SIG-M5 (cell line): ENCODE measurements around the gene FHIP1B.

Experiments used
- DNase-seq: peaks from one replicate; lab custom pipeline; 2025; lab: John Stamatoyannopoulos, UW

The FHIP1B gene

DNA sequence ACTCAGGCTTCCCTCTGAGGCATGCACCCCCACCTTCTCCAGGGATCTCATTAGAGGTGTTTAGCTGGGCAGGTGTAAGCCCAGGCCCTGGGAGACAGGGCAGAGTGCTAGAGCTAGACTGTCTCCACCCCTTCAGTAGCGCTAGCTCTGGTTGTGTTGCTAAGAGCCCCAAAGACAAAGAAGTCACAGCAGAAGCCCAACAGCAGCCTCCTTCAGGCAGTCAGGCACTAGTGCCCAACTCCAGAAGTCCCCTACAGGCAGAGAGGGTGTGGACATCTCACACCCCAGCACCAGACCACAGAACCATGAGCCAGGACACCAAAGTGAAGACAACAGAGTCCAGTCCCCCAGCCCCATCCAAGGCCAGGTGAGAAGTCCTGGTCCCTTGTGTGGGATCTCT is 4.5 kb upstream of the FHIP1B start, which contains the start of gene CNGA4:
Gene CNGA4, plus strand, starts transcription at position 188 of the 400 bp plus-strand sequence. Its CDS starts 118 bp downstream, at position 306.
- no peak for DNase-seq

DNA sequence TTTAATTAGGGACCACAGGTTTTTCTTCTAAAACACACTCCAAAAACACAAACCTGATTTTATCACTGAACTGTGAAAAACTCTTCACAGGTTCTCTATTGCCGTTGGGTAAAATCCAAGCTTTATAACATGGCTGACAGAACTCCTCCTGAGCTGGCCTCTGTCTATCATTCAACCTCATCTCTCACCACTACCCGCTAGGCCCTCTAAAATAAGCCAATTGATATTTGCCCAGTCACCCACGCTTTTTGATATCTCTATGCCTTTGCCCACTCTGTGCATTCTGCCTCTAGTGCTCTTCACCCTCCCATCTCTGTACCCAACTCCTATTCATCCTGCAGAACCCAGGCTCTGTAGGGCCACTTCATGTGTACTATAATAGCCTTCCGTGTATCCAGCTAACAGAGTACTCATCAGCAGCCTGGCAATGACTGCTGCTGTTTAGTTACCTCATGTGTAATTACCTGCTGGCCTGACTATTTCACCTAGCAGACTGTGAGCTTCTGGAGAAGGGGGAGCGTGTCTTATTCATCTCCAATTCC is 3.4 kb upstream of the FHIP1B start:
- DNase-seq, result no peak

DNA sequence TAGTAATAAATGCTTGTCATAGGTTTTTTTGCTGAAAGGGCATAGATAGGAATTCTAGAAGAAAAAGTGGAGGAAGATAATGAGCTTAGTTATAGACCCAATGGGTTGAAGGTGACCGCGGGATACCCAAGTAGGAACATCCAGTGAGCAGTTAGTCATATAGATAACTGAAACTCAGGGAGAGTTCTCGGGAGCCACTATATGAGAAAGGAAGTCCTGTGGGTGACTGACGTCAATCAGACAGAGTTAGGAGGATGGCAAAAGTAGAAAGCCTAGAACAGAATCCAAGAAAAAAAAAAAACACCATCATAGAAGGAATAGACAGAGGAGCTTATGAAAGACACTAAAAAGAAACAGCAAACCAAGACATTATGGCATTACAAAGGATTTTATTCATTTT is 2.8 kb upstream of the FHIP1B start:
- no peak for DNase-seq

DNA sequence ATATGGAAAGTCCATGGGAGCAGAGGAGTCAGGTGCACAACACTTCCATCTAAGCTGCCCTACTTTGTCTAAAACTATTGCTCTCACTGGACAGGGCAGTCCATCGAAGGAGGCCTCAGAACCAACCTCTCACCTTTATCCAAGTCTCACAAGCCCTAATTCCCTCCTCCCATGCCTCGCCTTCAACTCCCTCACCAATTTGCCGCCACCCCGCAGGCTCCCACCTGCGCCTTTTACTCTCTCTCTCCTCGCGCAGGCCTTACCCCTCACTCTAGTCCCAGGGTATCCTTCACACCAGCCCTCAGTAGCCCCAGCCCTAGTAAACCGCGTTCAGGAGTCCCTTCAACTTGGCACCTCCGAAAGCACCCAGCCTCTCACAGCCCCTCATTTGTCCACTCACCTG is 451 bp downstream of the FHIP1B start:
- no peak for DNase-seq

DNA sequence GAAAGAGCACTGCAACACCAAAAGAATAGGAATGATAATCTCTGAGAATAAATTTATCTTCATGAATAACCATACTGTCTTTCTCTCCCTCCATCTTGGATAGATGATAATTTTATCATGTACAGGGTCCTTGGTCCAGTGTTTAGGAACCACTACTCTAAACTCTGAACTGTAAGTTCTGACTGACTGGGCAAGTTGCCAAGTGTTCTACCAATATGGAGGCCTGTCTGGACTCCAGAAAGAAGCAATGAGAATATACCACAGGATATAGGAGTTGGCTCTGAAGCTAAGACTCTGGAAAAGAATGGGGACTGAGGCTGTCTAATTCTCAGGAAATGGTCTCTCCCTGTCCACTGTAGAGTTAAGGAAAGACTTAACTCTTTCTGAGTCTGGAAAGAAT is 1.5 kb downstream of the FHIP1B start:
- DNase-seq, result no peak

DNA sequence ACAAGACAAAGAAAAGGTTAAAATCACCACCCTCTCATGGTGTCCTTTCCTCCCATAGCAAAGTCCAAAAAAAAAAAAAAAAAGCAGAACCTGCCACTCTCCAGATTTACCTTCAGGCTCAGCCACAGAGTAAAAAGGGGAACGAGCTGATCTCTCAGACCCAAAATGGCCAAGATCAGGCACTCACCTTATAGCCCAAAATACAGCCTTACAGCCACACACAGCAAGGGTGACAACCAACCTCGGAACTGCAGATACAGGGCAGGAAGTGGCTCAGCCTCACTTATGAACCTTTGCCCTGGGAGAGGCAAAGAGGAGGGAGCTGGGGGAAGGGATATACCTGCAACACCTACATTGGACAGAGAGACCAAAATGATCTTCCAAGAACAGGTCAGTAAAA is 4.5 kb downstream of the FHIP1B start:
- DNase-seq, result no peak

DNA sequence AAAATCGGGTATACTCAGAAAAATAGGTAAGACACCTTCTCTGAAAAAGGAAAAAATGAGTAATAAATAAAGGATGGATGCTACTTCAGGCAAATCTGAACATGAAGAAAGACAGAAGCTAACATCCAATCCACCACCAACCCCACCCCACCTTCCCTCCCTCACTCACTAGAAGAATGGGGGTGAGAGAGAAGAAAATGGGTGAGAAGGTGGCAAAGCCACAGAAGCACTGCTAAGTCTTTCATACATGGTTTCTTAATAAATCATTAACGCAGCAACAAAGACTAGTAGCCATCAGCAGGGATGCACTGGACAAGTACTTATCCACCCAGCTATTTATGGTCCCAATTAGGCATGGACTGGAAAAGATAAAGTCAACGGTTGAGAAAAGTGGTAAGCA is 5.9 kb downstream of the FHIP1B start:
- DNase-seq, result no peak

DNA sequence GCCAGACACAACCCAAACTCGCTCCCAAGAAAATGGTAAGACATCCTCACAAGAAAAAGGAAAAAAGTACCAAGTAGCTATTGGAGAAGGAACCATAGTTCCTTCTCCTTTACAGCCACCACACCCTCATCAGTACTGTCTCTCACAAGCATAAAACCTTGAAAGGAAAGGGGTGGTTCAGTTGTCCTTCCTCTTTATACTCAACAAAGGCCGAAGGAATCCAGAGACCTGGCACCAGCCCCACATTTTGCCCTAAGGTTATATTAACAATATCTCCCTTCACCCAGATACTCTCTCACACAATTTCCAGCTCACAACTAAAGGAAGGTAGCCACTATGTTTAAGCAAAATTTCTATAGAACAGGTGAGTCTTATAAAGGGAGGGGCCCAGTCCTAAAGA is 8.5 kb downstream of the FHIP1B start:
- no peak for DNase-seq

DNA sequence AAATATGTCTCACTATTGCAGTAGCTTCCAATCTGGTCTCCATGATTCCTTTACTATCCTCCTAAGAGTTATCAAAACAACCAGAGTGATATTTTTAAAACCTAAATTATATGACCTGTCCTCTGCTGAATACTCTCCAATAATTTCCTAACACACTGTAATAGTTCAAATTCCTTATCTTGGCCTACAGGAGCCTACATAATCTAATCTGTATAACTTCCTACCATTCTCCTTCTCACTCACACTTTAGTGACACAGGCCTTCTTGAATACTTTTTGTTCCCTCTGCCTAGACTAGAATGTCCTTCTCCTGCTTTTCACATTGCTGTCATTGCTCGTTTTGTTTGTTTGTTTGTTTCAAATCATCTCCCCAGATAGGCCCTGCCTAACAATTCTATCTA is 9.4 kb downstream of the FHIP1B start:
- DNase-seq, result no peak

DNA sequence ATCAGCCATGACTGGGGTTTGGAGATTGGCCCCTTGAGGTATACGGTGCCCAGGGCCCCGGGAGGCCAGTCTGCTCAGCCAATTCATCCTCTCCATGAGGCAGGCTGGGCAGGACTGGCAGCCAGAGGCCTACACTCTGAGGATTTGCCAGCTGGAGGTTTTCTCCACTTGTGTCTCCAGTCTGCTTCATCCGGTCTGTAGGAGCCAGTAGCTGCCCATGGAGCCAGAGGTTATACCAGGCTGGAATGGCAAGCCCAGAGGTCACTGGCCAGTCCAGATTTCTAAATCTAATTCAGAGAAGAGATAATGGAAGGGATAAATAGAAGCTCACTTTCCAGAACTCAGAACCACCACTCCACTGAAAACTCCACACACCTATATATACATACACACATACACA is 10.0 kb downstream of the FHIP1B start:
- no peak for DNase-seq

DNA sequence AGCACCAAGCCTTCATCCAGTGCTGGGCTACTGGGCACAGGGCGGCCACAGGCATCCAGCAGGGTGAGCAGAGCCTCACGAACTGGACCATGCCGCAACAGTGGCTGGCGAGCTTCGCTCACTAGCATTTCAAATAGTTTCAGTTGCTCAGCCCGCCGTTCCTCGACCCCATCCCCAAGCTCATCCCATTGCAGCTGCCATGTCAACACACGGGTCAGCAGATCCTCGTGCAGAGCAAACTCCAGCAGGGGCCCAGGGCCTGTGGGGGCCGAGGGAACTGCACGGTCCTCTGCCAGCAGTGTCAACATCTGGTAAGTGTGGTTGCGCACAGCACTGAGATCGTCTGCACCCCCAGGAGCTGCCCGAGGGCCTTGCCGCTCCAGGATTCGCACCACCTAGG is 10.6 kb downstream of the FHIP1B start:
- DNase-seq, result no peak

DNA sequence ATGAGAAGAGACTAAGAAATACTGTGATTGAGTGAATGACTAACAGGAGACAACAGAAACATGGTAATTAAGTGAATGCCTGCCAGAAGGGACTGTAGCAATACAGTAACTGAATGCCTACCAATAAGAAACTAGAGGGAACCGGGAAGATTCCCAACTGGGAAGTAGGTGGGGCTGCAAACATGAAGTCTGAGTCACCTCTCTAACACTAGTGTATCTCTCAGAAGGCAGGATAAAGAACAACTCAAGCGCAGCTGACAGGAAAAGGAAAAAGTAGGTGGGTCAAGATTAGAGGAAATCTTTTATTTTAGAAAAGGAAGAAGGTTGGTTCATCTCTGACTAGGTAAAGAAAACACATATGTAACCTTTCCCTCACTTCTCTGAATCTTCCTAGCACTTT is 15.1 kb downstream of the FHIP1B start:
- DNase-seq, result no peak

DNA sequence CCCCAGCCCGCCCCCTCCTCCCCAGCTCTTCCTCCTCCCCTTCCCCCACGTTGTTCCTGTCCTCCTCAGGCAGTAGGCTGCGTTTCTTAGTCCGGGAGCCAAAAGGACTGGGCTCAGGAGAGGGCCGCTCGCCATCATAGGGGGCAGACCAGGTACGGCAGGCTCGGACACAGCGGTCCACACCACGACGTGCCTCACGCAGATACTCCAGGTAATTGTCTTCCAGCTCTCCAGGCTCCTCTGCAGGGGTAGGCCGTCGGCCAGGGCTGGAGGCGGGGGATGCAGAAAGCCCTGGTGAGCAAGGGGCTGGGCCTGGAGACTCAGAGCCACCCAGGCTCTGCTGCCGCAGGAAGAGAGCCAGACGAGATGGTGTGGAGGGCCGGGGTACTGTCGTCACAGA is 16.7 kb downstream of the FHIP1B start:
- DNase-seq, result no peak

DNA sequence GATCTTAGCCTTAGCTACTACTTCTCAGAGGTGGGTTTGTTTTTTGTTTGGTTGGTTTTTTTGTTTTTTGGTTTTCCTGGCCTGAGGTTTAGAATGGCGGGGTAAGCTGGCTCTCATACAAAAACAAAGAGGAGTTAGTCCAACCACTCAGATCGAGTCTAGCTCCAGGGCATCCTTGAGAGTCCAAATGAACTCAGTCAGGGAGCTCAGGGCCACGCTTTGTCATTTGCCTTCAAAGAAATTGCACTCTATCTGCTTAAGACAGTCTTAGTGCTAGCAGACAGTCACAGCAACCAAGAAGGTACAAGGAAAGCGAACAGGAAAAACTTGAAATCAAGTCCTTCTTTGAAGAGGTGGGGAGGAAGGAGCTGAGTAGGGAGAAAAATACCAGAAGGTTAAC is 17.9 kb downstream of the FHIP1B start:
- DNase-seq, result no peak

DNA sequence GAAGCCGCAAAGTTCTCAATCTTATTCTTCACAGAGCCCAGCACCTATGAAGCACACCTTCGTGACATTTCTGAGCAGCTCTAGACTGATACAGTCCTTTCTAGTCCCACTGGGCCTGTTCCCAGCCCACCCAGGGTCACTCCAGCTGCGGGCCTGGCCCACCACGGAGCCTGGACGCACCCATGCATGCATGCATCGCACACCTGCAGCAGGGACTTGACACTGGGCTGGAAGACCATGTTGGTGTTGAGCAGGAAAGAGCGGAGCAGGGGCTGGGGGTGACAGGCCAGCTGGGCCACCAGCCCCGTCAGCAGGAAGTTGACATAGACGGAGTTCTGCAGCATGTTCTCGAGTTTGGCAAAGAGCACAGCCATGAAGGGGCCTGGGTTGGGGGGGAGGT is 19.9 kb downstream of the FHIP1B start:
- DNase-seq, result no peak

DNA sequence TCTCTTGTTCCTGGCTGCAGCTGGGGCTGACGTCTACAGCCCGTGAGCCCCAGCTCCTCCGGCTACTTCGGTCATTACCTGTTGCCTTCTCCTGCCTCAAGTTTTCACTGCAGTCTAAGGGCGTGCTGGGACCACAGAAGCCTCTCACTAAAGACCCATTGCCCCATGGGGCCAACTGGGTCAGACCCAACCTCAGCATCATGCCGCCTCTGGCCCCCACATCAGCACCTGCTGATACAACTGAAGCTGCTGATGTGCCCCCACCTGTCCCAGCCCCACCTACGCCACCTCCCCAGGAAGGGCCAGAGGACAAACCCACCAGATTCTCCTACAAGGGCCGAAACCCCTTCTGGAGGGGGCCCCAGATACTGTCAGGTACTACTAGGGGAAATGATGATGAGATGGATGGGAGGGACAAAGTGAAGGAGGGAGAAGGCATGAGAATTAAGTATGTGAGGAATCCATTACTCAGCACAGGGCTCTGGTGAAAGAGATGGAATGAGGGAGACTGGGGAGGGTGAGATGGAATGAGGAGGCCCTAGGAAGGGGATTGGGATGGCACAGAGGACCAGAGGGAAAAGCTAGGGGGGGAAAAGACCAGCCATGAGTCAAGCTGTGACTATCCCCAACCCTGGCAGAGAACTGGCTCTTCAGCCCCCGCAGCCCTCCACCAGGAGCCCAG is 24.0 kb downstream of the FHIP1B start:
- no peak for DNase-seq

DNA sequence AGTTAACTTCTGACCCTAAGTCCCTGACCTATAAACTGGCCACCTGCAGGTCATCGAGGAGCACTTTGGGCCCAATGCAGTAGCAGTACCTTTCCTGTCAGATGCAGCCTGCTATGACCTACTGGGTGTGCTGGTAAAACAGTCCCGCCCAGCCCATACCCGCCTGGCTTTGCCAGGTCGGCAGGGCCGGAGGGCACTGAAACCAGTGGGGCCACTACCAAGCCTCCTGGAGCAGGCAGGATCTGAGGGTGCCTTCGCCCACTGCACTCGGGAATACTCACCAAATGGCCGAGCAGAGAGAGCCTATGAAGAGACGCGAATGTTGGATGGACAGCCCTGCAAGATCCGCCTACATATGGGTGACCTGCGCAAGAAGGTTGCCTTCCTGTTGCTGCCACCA is 24.6 kb downstream of the FHIP1B start:
- no peak for DNase-seq

DNA sequence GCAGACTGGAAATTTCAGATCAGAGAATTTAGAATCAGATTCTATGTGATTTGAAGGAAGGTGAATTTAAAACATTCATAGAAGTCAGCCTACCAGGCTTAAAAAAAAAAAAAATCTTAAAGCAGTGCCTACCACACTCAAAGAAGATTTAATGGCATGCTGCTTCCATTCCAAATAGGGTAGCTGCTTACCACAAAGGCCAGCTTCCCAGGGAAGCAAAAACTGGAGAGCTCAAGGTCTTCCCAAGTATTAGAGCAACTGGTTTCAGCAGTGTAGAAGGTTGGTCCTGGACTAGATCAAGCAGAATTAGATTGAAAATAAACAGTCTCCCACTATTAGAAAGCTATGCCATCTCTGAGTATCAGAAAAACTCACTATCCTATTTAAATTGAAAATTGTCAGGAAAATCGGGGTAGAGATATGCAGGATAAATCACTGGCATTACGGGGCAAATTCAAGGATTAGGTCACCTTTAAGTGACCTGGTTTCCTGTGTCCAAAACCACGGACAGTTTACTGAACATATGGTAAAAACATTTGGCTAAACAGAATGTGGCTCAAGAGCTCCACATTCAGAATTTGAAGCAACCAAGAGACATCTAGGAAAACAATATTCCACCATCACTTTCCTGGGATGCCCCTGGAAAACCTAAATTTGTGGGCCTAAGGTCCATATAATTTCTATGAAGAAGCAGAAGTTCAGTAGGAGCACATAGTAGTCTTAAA is 27.8 kb downstream of the FHIP1B start:
- no peak for DNase-seq

DNA sequence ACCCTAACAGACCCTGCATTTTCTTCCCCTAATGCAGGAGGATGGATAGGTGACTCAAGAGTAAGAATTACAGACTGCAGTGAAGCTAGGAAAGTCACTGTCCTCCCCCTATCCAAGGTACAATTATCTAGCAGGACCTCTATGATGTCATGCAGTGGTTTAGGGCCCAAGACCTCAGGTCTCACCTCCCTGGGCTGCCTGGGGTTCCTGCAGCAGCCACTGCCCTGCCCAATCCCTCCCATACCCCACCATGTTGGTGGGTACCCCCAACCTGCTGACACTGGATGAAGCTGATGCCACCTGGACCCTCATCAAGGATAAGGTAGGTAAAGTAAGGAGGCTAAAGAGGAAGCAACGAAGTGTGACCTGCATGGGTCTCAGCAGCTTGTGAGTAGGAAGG is 29.1 kb downstream of the FHIP1B start, which contains the start of gene C11orf42:
Gene C11orf42, plus strand, starts transcription at position 192 of the 400 bp plus-strand sequence. Its CDS starts 59 bp downstream, at position 251.
- no peak for DNase-seq

DNA sequence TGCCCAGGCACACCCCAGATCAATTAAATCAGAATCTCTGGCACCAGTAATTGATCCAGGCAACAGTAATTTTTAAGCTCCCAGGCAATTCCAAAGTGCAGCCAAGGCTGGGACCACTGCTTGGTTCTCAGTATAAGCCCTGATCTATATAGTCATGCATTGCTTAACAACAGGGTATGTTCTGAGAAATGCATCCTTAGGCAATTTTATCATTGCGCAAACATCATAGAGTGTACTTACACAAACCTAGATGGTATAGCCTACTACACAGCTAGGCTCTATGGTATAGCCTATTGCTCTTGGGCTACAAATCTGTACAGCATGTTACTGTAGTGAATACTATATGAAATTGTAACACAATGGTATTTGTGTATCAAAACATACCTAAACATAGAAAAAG is 29.7 kb downstream of the FHIP1B start:
- DNase-seq, result peak; percentile 67

DNA sequence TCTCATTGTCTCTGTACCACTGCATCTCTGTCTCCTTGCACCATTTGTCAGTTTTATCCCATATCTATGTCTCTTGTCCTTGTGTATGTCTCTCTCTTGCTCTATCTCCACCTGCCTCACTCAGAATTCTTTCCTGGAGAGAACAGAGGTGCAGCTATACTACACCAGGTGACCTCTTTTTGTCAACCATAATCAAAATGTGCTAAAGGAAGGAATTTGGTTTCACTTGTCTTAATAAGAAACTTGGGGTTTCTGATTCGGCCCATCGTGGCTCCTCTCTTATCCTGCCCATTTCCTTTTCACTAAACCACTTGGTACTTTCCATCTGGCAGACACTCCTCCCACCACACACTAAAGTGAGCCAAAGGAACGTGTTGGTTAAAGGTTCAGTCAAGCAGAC is 31.1 kb downstream of the FHIP1B start:
- no peak for DNase-seq

DNA sequence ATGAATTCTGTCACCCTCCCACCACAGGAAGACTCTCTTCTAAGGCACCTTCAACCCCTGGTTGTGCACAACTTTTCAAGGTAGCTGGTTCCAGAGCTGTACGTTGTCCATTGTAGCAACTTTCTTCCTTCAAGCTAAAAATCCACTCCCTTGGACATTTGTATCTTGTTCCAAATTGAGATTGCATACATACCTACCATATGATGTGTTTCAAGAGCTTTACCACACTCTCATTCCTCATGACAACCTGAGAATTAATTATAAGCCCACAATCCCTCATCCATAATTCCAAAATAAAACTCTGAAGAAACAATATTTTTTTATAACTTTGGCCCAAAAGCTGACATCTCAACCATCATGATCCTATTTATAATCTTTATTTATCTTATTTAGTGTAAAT is 32.4 kb downstream of the FHIP1B start:
- no peak for DNase-seq

DNA sequence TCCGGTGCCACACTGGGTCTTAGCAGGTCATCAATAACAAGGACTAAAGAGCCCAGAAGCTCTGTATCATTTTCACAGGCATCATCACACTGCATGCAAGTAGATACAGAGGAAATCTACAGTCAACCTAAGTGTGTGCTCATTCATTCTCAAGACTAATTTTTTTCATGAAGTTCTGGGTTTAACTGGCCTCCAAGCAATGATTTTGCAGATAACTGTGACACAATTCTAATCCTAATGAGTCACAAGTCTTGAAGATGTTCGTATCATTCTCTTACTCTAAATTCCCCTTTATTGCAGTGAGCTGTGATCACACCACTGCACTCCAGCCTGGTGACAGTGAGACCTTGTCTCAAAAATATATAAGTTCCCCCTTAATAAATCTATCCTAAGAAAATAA is 33.0 kb downstream of the FHIP1B start:
- DNase-seq, result peak; percentile 69
